HG03060 (cell line): ENCODE measurements around the gene PDZRN3.
"Not testable (repeated sequence)": the region's sequence is repeated elsewhere in the genome, so short reads cannot be mapped to it uniquely, and the experiment has no call there.

Experiments
- ATAC-seq: cut with Tn5 transposase; IDR thresholded peaks from one replicate; pipeline ENCODE4 v1.9.1; 2021; ENCODE audit warnings: low read depth, moderate number of reproducible peaks; ENCODE audit not compliant: unreplicated experiment

The PDZRN3 gene

DNA sequence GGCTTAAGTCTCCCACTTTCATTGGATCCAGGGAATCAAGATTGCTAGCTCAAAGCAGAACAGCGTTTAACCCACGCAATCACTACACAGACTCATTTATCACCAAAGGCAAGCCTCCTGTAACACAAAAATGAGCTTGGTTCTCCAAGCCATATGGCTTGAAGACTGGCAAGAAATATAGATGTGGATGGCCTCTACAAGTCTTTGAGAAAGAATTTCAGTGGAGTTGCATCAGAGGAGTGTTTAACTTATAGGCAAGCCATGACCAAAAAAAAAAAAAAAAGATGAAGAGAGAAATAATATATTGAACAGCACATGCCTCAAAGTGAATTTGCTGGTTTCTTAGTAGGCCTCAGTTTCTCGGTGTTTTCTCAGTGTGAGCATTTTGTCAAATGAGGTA lies 27.3 kb downstream of the PDZRN3 start:
- no peak for ATAC-seq

DNA sequence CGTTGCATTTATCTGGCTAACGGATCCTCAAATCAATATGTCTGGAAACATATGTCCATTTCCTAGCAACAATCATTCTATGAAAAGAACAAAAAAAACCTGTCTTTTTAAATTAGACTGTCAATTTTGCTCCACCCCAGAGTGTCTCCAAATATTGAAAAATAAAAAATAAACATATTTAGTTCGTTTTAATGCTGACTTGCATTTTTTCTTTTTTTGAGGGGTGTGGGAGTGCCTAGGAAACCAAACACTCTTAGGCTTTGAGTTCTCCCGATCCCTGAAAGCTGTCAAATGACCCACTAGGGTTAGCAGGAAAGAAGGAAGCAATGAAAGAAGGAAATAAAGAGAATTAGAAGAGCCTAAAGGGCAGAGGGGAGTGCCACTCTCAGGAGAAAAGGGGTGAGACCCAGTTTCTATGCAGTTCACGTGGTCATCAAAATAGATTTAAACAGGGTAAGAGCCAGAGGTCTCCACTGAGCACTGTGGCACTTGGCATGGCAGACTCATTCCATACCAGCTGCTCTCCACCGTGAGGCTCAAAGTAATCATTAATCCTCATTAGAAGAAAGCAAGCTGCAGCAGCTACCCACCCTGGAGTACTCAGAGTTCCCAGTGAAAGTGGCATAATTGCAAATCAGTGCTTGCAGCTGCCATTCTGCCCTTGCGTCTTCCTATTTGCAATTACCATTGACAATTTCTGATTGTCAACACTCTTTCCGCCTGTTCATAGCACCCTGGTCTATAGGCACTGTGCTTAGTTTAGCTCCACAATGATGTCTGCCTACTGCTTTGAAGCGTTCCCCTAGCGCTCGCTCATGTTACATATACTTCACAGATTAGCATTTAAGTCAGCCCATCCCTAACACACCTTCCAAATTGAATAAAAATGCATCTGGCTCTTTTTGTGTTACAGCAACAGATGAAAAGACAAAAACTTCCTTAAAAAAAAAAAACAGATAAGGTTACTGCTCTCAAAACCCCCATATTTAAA lies 32.3 kb downstream of the PDZRN3 start:
- ATAC-seq, result no peak

DNA sequence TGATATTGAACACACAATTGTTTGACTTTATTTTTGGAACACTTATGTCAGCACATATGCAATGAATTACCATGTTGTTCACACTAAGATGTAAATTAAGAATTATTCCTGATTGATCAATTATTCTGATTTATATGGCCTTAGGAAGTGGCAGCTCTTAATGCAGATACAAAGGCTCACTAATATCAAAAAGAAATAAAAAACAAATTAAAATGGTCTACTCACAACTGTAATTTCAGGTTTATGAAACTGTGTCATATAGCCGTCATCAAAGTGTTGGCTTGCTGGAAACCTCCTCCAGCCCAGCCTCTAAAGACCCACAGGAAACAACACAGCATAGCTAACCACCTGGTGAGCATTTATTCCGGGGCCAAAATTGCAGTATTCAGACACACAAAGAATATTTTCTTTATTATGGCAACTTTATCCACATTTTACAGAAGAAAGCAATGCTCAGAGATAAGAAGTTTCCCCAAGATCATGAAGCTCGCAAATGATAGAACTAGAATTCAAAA lies 33.4 kb downstream of the PDZRN3 start:
- no peak for ATAC-seq

DNA sequence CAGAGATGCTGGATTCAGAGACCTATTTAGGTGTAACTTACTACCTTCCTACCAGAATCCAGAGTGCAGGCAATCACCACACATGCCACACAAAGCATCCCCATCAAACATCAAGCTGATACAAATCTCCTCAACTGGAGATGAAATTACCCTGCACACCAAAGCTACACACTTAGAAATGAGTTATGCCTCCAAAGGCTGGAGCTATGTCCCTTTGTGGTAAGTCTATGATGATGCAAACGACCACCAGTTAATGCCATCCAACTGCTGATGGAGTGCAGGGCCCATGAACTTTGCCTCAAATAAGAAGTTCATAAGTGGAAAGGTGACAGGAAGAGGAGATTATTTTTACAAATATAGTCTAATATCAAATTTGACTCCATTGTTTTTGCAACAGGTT lies 38.1 kb downstream of the PDZRN3 start:
- ATAC-seq, result no peak

DNA sequence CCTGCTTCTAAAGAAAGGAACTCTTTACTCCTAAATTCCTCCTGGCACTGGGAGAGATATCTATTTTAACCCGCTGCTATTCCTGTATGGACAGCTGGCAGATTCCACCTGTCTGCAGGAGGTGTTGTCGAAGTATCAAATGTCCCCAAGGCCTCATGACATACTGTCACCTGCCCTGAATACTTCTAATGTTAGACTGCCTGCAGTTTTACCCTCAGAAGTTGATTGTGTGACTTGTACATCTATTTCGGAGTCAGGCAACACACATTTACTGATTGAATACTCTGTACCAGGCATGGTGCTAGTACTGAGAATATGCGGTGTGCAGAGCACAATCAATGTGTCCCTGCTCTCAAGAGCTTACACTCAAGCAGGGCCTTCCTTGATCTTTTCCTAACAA lies 38.6 kb downstream of the PDZRN3 start:
- no peak for ATAC-seq

DNA sequence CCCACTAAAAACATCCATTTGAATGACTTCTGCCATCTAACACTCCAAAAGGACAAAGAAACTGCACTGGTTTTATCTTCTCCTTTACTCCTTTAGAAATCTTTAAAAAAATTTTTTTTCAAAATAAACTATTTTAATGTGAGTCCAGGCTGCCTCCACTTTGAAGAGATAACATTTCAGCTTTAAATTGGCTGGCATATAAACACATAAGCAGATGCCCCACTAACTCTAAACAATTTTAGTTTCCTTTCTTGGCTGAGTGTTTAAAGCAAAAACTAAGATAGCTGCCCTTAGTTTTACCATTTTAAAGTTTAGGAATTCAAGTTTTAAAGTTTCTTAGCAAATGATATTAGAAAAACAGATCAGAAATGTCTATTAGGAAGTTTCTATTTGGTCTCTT lies 39.9 kb downstream of the PDZRN3 start:
- no peak for ATAC-seq

DNA sequence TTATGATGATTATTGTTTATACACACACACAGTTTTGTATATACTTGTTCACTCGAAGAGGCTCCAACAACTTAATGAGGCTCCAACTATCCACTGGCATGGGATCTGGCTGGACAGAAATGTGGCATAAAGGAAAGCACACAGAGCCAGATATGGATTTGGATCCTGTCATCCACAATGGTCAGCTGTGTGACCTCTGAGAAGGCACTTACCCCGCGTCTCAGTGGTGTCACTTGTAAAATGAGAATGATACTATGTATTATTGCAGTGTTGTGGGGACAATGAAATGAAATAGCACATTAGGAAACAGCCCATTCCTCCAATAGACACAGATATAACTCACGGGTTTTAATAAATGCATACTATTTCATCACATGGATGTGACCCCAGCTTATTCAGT lies 42.2 kb downstream of the PDZRN3 start:
- ATAC-seq, result no peak

DNA sequence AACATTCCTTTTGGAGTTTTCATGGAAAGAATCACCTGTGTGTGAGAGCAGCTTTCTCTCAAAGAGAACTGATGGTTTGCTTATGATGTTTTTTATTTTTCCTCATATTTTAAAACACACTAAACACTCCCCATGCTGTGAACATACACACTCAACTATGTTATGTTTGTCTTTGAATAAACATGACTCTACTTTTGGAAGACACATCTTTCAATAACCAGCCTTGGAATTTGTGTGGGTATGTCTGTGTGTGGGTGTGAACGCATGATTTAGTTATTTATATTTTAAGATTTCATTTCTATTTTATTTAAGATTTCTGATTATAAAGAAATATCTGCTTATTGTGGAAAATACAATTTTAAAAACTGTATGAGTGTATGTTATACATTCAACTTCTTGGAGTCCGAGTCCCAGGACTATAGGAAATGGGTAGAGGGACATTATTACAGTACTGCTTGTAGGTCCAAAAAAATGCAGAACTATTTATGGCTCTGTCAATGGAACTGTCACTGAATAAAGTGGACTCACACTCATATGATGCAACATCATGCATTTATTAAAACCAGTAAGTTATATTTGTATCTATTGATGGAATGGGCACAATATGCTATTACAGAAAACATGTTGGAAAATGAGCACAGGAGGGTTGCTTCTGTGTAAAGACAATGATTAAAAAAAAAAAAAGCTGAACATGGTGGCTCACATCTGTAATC lies 43.5 kb downstream of the PDZRN3 start:
- no peak for ATAC-seq

DNA sequence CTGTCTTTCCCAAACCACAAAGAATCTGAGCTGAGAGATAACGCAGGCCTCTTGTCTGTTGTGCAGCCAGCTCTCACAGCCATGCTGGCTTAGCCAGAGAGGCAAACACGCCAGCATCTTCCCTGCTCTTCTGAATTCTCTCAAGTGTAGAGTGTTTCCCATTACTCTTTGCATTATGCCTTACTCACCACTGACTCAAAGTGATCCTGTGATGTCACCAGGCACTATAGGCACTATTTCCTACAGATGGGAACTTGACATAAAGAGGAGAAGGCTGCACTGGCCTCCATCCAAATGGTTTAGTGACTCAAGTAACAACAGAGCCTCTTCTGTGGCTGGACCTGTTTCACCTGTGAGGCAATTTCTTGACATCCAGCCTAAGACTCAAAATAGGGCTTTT lies 44.4 kb downstream of the PDZRN3 start:
- ATAC-seq, result no peak

DNA sequence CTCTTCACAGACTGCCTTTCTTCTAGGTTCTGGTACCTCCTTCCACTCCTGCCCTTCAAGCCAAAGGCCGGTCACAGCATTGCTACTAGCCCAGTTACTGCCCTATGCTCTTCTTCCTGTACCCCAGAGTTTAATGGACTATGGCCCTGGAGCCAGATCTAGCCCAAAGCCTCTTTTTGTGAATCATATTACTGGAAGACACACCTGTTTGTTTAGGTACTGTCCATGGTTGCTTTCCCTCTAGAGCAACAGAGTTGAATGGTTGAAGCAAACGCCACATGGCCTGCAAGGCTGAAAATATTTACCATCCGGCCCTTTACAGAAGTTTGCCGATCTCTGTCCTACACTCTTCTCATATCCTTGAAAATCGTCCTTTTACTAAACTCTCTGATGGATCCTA lies 47.0 kb downstream of the PDZRN3 start:
- ATAC-seq, result no peak

DNA sequence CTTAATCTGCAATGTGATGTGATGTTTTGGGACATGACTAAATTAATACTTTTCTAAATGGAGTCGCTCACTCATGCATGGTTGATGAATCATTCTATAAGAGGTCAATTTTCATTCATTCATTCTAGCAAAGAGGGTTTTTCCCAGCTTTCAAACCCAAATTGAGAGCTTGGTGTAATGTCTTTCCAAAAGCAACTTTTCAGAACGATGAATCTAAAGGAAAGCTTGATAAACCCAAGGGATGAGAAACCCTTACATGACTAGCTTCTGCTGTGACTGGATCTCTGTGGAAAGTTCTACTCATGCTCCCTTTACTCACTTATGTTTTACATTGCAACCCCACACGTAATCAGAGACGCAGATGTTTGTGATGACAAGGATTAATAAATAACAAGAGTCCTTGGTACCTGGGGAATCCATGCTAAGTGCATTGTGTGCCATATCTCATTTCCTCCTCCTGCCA lies 47.7 kb downstream of the PDZRN3 start:
- no peak for ATAC-seq

DNA sequence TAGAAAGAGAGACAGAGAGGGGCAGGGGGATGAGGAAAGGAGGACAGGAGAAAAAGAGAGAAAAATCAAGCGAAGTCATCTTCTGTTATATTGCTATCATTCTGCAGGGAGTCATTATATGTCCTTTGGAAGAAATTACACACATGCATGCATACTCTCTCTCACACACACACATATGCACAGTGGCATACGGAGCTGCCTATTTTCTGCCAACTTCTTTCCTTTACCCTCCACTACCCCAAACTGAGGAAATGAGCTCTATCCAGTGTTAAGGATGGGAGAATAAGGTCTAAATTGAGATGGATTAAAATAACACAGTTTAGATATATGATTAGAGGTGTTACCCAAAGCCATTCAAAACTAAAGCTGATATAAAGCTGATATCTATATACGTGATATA lies 48.8 kb downstream of the PDZRN3 start:
- no peak for ATAC-seq

DNA sequence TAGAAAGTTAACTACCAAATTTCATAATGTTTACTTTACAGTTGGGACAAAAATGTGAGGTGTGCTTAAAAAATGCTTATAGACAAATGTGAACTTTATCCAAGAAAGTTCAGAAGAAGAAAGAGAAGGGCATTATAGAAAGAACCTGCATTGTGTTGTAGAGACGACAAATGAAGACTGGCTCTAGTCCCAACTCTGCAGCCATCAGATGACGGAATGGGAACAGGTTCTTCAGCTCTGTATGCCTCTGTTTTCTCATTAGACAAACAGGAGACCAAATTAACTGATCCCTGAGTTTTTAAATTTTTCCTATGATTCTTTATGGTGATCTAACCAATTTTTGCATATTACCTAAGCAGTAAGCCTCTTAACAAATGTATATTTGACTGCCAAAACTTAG lies 49.2 kb downstream of the PDZRN3 start:
- no peak for ATAC-seq

DNA sequence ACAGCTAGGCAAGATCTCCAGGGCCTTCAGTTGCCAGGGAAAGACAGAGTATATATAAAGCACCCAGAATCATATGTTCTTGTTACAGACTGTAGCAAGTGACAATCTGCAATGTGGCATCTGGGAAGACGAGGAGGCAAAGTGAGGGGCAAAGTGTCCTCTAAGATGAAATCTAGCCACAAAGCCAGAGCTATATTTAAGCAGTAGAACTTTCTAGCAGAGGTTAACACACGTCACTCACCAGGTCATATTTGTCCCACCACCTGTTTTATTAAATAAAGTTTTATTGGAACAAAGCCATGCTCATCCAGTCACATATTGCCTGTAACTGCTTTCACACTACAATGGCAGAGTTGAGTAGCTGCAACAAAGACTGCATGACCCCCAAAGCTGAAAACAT lies 51.5 kb downstream of the PDZRN3 start:
- ATAC-seq, result no peak

DNA sequence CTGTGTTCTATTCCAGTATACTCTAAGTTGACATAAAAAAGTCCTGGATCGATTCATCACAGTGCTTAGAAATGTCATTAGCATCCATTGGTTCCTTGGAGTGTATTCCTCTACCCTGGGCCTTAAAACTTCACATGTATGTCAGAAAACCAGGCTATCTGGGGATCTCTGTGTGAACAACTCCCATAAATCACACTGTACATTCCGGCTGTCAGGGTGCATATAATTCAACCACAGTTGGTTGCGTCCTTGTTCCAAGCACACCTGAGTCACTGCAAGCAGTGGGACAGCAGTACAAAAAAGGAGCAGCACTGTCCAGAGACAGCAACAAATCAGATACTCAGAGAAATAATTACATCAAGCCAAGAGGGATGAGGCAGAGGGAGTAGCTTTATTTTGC lies 52.4 kb downstream of the PDZRN3 start:
- ATAC-seq, result no peak

DNA sequence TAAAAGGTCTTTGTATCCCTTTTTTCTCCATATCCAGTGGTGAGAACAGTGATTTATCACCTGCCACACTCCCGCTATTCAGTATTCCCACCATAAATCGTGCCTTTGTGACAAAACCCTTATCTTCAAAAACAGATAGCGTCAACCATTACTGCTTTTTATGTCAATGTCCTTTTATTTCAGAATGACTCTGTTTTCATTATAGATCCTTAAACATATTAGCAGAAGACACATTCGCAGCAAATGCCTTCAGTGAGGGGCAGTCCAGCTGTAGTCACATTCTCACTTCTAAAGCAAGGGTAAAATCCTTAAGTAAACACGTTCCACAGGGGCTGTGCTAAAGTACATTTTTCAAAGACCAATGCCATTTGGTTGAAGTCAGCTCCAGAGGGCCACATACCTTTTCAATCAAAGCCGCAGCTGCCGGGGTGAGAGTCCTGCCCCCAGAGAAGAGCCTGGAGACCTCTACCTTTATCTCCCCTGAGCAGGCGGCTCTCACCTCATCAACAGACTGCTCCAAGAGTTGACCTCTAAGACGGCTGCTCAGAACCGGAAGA lies 53.4 kb downstream of the PDZRN3 start:
- no peak for ATAC-seq

DNA sequence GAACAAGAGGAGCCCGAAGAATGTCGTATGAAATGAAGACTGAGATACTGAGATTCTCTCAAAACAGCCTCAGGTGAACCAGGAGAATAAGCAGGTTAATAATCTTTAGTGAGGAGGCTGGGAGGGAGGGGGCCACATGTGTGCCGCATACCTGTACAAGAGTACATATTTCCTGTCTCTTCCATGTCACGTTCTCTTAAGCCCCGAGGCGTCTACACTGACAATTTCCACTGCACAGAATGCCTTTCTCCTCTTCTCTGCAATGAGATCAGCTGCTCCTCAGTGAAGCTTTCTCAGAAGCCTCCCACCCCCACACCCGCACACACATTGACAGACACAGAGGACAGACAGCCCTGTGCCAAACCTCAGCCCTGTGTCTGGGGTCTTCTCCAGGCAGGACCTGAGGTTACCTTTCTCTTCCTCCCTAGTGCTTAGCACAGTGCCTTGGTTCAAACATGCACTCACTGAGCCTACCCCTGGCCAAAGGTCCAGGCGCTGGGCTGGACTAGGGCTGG lies 55.4 kb downstream of the PDZRN3 start:
- no peak for ATAC-seq

DNA sequence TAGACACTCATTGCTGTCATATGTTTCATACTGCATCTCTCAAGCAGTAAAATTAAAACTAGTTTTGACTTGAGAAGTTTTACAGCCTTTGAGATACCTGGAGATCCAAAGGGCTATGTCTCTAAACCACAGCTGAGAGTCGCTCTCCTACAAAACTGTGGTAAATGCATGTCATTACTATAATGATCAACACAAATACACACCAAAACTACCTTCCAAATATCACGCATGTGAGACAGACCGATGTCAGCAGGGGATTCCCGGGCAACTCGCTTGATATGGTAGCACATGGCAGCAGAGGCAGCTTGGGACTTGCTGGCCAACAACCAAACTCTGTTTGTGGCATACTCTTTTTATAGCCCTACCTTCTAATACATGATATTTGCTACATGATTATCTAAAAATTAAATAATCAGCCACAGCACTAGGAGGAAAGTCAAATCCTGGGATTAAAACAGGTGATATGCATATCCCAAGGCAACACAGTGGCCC lies 56.3 kb downstream of the PDZRN3 start:
- no peak for ATAC-seq

DNA sequence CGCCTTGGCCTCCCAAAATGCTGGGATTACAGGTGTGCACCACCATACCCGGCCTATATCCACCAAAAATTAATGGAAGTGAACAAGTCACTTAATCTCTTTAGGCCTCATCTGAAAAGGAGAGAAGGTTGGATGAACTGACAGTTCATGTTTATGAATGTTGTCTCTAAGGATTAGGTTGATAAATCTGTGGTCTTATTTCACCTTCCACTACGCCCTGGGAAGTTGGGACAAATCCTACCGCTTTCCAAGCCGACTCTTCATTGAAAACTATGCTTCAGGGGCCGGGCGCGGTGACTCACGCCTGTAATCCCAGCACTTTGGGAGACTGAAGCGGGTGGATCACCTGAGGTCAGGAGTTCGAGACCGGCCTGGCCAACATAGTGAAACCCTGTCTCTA lies 59.4 kb downstream of the PDZRN3 start:
- ATAC-seq, result not testable (repeated sequence)

DNA sequence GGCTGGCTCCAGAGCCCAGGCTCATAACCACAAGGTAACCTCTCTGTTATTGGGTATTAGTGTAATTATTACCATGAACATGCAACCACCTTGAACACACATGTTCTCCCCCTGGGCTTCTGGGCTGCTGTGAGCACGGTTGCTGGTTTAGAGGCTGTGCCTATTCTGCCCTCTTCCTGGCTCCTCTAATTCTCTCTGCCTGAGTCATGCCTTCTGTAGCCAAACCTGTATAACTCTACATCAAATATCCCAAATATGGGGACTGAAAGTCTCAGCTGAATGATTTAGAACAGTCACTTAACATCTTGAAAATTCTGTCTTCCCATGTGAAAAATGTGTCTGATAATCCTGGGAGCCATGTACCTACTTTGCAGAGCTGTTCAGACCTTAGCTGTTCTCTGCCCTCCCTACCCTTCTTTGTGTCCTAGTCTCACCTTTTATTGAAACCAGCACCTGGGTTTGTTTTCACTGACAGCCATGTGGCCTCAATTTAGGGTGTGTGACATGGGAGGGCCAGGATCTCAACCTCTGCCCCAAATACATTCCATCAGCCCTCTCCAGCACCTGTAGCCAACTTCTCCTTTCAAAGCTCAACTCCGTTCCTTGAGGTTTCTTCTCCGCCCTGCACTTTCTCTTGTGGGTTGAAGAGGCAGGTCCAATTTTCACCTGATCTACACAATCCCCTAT lies 60.7 kb downstream of the PDZRN3 start:
- ATAC-seq, result no peak
